ENCODE measurements around the gene TENT5C. TPM values are rescaled to one million over a fixed set of nuclear protein-coding genes. Genes with fewer than 3 reads are reported as not detected.

The TENT5C gene
- total and polyA plus RNA-seq, 10 of the 15 experiments (the other 5 are each of a cell fraction or from before 2014, with no cell fraction given) = 0.19 to 2.4 (median 0.78) TPM

DNA sequence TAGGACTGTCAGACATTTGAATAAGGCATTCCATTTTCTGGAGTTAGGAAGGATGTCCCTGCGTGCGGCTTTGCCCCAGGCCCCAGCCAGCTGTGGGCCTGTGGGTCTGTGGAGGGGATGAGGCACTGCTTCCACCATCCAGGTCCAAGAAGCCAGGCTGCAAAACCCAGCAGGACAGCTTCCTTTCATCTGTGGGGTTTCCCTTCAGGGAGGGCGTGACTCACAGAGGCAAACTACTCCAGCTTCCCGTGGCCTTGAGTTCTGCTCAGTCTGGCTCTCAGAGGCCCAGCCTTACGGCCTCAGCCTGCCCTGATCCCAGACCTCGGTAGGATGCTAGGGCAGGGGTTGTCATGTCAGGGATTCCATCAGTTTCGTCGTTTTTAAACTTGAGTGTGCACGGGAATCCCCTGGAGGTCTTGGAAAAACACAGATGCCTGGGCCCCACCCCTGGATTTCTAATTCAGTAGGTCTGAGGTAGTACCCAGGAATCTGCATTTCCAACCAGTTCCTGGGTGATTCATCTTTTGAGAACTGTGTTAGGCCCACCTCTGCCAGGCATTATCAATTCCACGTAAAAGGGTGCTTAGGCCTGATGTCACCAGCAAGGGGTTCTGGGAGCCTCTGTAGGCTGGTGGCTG lies 32.3 kb upstream of the TENT5C start (continued):
- no peak for TF ChIP-seq BCL3 (IDR thresholded peaks at IDR 0.05; ENCODE audit: borderline replicate concordance, insufficient read depth, low read depth, low read length, poor library complexity, severe bottlenecking)
- TF ChIP-seq TARDBP (IDR thresholded peaks at IDR 0.05; ENCODE audit: borderline replicate concordance) = no peak
- TF ChIP-seq LARP7 (IDR thresholded peaks at IDR 0.05) = no peak
- TF ChIP-seq NFYA (IDR thresholded peaks at IDR 0.05; ENCODE audit: borderline replicate concordance, low read depth, low read length) = no peak
- no peak for TF ChIP-seq USF2 (IDR thresholded peaks at IDR 0.05; ENCODE audit: borderline replicate concordance, low read depth, low read length)
- TF ChIP-seq MTA3 (IDR thresholded peaks at IDR 0.05; ENCODE audit: borderline replicate concordance, low read length) = no peak
- TF ChIP-seq ZZZ3 (IDR thresholded peaks at IDR 0.05; ENCODE audit: control insufficient read depth, insufficient read length, low read depth) = no peak

- CTCF ChIA-PET = no interaction called here
These were observed 31.6 kb upstream of the TENT5C start for GRCh38 chr1:117574161-117574835.

More at GRCh38 chr1:117574161-117574835, 31.6 kb upstream of the TENT5C start:
- ChIA-PET POLR2A (interaction anchor here (1.2 kb wide), 1 partner anchor 39 kb away, joined by 3 read pairs; no protein-coding TSS in a partner anchor), RAD21 (ENCODE audit: unreplicated experiment) (no interaction called here), SMC1A (ENCODE audit: uncharacterized antibody, unreplicated experiment) (no interaction called here)
- DNase-seq (ENCODE audit: low read depth, low spot score) = no peak
- H4K20me1 ChIP-seq (ENCODE audit: control insufficient read depth, insufficient read depth) = no peaks in the 10 kb centered on the region
- no peaks in the 10 kb centered on the region for H3K79me2 ChIP-seq (ENCODE audit: control insufficient read depth, insufficient read depth, low read length)
- BruUV-seq (replicated peaks) = no TSS peak
- ATAC-seq = no peak
- H3K4me3 ChIP-seq = no peak overlapping the region
- H3K27ac ChIP-seq (ENCODE audit: control insufficient read depth, insufficient read depth) = no peak overlapping the region
- TF ChIP-seq USF2 (IDR thresholded peaks at IDR 0.05; ENCODE audit: borderline replicate concordance, low read depth, low read length) (no peak), GATAD2B (conservative IDR thresholded peaks at IDR 0.05; ENCODE audit: low read depth) (no peak), HDAC6 (IDR thresholded peaks at IDR 0.05; ENCODE audit: unreplicated experiment) (no peak)
- TF ChIP-seq, protein P1, sequence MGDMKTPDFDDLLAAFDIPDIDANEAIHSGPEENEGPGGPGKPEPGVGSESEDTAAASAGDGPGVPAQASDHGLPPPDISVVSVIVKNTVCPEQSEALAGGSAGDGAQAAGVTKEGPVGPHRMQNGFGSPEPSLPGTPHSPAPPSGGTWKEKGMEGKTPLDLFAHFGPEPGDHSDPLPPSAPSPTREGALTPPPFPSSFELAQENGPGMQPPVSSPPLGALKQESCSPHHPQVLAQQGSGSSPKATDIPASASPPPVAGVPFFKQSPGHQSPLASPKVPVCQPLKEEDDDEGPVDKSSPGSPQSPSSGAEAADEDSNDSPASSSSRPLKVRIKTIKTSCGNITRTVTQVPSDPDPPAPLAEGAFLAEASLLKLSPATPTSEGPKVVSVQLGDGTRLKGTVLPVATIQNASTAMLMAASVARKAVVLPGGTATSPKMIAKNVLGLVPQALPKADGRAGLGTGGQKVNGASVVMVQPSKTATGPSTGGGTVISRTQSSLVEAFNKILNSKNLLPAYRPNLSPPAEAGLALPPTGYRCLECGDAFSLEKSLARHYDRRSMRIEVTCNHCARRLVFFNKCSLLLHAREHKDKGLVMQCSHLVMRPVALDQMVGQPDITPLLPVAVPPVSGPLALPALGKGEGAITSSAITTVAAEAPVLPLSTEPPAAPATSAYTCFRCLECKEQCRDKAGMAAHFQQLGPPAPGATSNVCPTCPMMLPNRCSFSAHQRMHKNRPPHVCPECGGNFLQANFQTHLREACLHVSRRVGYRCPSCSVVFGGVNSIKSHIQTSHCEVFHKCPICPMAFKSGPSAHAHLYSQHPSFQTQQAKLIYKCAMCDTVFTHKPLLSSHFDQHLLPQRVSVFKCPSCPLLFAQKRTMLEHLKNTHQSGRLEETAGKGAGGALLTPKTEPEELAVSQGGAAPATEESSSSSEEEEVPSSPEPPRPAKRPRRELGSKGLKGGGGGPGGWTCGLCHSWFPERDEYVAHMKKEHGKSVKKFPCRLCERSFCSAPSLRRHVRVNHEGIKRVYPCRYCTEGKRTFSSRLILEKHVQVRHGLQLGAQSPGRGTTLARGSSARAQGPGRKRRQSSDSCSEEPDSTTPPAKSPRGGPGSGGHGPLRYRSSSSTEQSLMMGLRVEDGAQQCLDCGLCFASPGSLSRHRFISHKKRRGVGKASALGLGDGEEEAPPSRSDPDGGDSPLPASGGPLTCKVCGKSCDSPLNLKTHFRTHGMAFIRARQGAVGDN (IDR thresholded peaks at IDR 0.05) = no peak
- H3K27me3 ChIP-seq (replicated peaks in 1 of 2; ENCODE audit: control insufficient read depth in 2 of 2, insufficient read depth in 2 of 2, low read length in 1 of 2) = peaks cover 0 to 3% of the 10 kb centered on the region in 2 experiments; a peak in 3 of 4 replicates
- intact Hi-C loops (cut with micrococcal nuclease; ENCODE audit: unreplicated experiment) = no loop called here
- no peaks in the 10 kb centered on the region for H3K36me3 ChIP-seq (ENCODE audit: control insufficient read depth in 2 of 2, insufficient read depth in 2 of 2, low read length in 1 of 2)
- in situ Hi-C loops (cut with MboI) = no loop called here
- H2AFZ ChIP-seq (ENCODE audit: control insufficient read depth, low read depth, low read length) = no peak overlapping the region
- no peak overlapping the region for H3K4me2 ChIP-seq (ENCODE audit: control insufficient read depth, insufficient read depth)
- no peak for FAIRE-seq
- WGBS (ENCODE audit: insufficient coverage, insufficient replicate concordance, low lambda C conversion rate, missing lambda C conversion rate) = 8% methylated on average over 5 of the region's 5 CpGs
- H3K9me3 ChIP-seq (replicated peaks; ENCODE audit: control insufficient read depth, insufficient read depth, low read length) = no peaks in the 10 kb centered on the region
- no peak overlapping the region for H3K9ac ChIP-seq (ENCODE audit: control insufficient read depth, insufficient read depth, low read length)
- no peaks in the 10 kb centered on the region for H3K4me1 ChIP-seq (ENCODE audit: control insufficient read depth, insufficient read depth, low read length)

Data from GM12878 (cell line).